Ramos (cell line): ENCODE measurements around the gene PINK1.

ENCODE experiments used
- in situ Hi-C: fragments of 300-500 bp; cut with MboI; formaldehyde crosslinking; loops from one replicate; pipeline ENCODE4 v1.14.3; 2022; ENCODE audit warnings: low sequenced_read_pairs; ENCODE audit not compliant: unreplicated experiment

Gene PINK1

GRCh38 chr1:20698195-20698910, 65.1 kb downstream of the PINK1 start:
- in situ Hi-C loops, result loop anchor here (5.0 kb wide), 1 partner anchor 494 kb away; no protein-coding TSS in a partner anchor

- in situ Hi-C loops, result loop anchor here (5.0 kb wide), 1 partner anchor 493 kb away; no protein-coding TSS in a partner anchor
Observed at GRCh38 chr1:20699558-20699957, 66.3 kb downstream of the PINK1 start.

- in situ Hi-C loops, result no loop called here
Observed at GRCh38 chr1:20700636-20701215, 67.5 kb downstream of the PINK1 start.
